ENCODE results near the gene TM4SF5. TPM values are rescaled to one million over a fixed set of nuclear protein-coding genes. Genes with fewer than 3 reads are reported as not detected.

Gene TM4SF5
- total RNA-seq, 1 experiment from 2014 or later = not detected

- DNase-seq (ENCODE audit: low spot score) = no peak
- ChIA-PET POLR2A (no interaction called here), CTCF (no interaction called here)
- no peak overlapping the region for H3K4me3 Mint-ChIP-seq
- H3K36me3 Mint-ChIP-seq = peaks cover 21% of the 10 kb centered on the region
- H3K27me3 Mint-ChIP-seq (ENCODE audit: low read depth) = peaks cover 4% of the 10 kb centered on the region; the same call in 1 of the 2 replicates
- TF ChIP-seq ESRRA (CRISPR knock-in tag; IDR thresholded peaks at IDR 0.05; ENCODE audit: borderline replicate concordance) = no peak
- no peak for TF ChIP-seq IRF1 (CRISPR knock-in tag; IDR thresholded peaks at IDR 0.05)
- no peak for TF ChIP-seq ZNF512 (CRISPR knock-in tag; IDR thresholded peaks at IDR 0.05; ENCODE audit: borderline replicate concordance)
- TF ChIP-seq ELF4 (CRISPR knock-in tag; IDR thresholded peaks at IDR 0.05; ENCODE audit: low read depth) = no peak
- no peak for TF ChIP-seq ZBTB43 (CRISPR knock-in tag; IDR thresholded peaks at IDR 0.05)
- TF ChIP-seq HMGXB4 (CRISPR knock-in tag; IDR thresholded peaks at IDR 0.05) = no peak
- no peak for TF ChIP-seq ZNF425 (CRISPR knock-in tag; conservative IDR thresholded peaks at IDR 0.05)
- no peak for TF ChIP-seq MLX (CRISPR knock-in tag; IDR thresholded peaks at IDR 0.05)
- no peak overlapping the region for H3K27ac Mint-ChIP-seq
- ATAC-seq = no peak
- H3K9me3 Mint-ChIP-seq = no peaks in the 10 kb centered on the region
- peaks cover 10% of the 10 kb centered on the region for H3K4me1 Mint-ChIP-seq
These were observed 39.1 kb downstream of the TM4SF5 start for GRCh38 chr17:4810696-4811290.

- H3K36me3 Mint-ChIP-seq = peaks cover 26% of the 10 kb centered on the region
- H3K4me3 Mint-ChIP-seq = no peak overlapping the region
- H3K9me3 Mint-ChIP-seq = no peaks in the 10 kb centered on the region
- ATAC-seq = no peak
- H3K27me3 Mint-ChIP-seq (ENCODE audit: low read depth) = no peaks in the 10 kb centered on the region
- ChIA-PET POLR2A (no interaction called here), CTCF (interaction anchor here (1.5 kb wide), 1 partner anchor 22 kb away, joined by 5 read pairs; no protein-coding TSS in a partner anchor)
- peaks cover 5% of the 10 kb centered on the region for H3K4me1 Mint-ChIP-seq
- no peak overlapping the region for H3K27ac Mint-ChIP-seq
- DNase-seq (ENCODE audit: low spot score) = no peak
- TF ChIP-seq E2F1 (CRISPR knock-in tag; IDR thresholded peaks at IDR 0.05) (no peak), ATF1 (CRISPR knock-in tag; IDR thresholded peaks at IDR 0.05) (no peak), IRF2 (CRISPR knock-in tag; IDR thresholded peaks at IDR 0.05; ENCODE audit: borderline replicate concordance, low read depth) (no peak), MXD4 (CRISPR knock-in tag; IDR thresholded peaks at IDR 0.05; ENCODE audit: borderline replicate concordance) (no peak), ETV6 (CRISPR knock-in tag; IDR thresholded peaks at IDR 0.05) (no peak), JUN (CRISPR knock-in tag; IDR thresholded peaks at IDR 0.05) (no peak), NFYB (CRISPR knock-in tag; conservative IDR thresholded peaks at IDR 0.05; ENCODE audit: low read depth) (no peak), PREB (CRISPR knock-in tag; IDR thresholded peaks at IDR 0.05; ENCODE audit: borderline replicate concordance) (no peak), NFE2L1 (CRISPR knock-in tag; IDR thresholded peaks at IDR 0.05) (no peak), SMAD3 (CRISPR knock-in tag; IDR thresholded peaks at IDR 0.05; ENCODE audit: borderline replicate concordance) (no peak), FOXK1 (CRISPR knock-in tag; IDR thresholded peaks at IDR 0.05) (no peak), CTCF (IDR thresholded peaks at IDR 0.05) (no peak), FOXP1 (CRISPR knock-in tag; IDR thresholded peaks at IDR 0.05; ENCODE audit: borderline replicate concordance) (no peak), ESRRA (CRISPR knock-in tag; IDR thresholded peaks at IDR 0.05; ENCODE audit: borderline replicate concordance) (no peak), SMAD4 (CRISPR knock-in tag; IDR thresholded peaks at IDR 0.05) (no peak)
These were observed 39.8 kb downstream of the TM4SF5 start for GRCh38 chr17:4811471-4811870.

Data from WTC11 (cell line).